ENCODE results near the gene LTBP4.

LTBP4 gene

DNA sequence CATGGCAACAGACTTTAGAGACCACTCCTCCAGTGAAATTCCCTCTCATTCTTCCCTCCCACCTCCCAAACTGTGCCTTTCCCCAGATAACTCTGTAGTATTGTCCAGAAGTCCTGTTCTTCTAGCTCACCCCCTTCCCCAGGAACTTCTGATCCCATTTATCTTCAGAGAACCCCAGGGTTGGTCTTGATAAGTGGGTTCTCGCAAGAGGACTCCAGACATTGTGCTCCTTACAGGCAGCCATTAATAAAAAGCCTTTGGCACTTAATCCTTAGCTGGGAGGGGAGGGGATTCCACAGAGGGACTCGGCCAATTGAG lies 1.9 kb downstream of the LTBP4 start:
- DNase-seq = peak; percentile 67
- peak overlapping the region; percentile 70 for H3K27ac ChIP-seq
- H3K9me3 ChIP-seq (ENCODE audit: severe bottlenecking) = no peaks in the 10 kb centered on the region
- TF ChIP-seq, protein P1, sequence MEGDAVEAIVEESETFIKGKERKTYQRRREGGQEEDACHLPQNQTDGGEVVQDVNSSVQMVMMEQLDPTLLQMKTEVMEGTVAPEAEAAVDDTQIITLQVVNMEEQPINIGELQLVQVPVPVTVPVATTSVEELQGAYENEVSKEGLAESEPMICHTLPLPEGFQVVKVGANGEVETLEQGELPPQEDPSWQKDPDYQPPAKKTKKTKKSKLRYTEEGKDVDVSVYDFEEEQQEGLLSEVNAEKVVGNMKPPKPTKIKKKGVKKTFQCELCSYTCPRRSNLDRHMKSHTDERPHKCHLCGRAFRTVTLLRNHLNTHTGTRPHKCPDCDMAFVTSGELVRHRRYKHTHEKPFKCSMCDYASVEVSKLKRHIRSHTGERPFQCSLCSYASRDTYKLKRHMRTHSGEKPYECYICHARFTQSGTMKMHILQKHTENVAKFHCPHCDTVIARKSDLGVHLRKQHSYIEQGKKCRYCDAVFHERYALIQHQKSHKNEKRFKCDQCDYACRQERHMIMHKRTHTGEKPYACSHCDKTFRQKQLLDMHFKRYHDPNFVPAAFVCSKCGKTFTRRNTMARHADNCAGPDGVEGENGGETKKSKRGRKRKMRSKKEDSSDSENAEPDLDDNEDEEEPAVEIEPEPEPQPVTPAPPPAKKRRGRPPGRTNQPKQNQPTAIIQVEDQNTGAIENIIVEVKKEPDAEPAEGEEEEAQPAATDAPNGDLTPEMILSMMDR (IDR thresholded peaks at IDR 0.05; ENCODE audit: low read depth, low read length) = no peak
- no peaks in the 10 kb centered on the region for H3K27me3 ChIP-seq (ENCODE audit: insufficient read depth, low read depth, severe bottlenecking)
- H3K4me3 ChIP-seq (ENCODE audit: low read depth, low read length) = peak overlapping the region; percentile 43
- H3K36me3 ChIP-seq = peaks cover 35% of the 10 kb centered on the region

GRCh38 chr19:40603389-40604170 lies 2.4 kb downstream of the LTBP4 start:
- Histone ChIP-seq H3K27ac (peak overlapping the region; percentile 67), H3K4me3 (ENCODE audit: low read depth, low read length) (peak overlapping the region; percentile 43), H3K9me3 (ENCODE audit: severe bottlenecking) (no peaks in the 10 kb centered on the region), H3K36me3 (peaks cover 41% of the 10 kb centered on the region), H3K27me3 (ENCODE audit: insufficient read depth, low read depth, severe bottlenecking) (no peaks in the 10 kb centered on the region)
- TF ChIP-seq, protein P1 (IDR thresholded peaks at IDR 0.05; ENCODE audit: low read depth, low read length) = no peak
- DNase-seq = peak; percentile 97

GRCh38 chr19:40604171-40604646 lies 3.0 kb downstream of the LTBP4 start:
- no peak overlapping the region for H3K4me3 ChIP-seq (ENCODE audit: low read depth, low read length)

DNA sequence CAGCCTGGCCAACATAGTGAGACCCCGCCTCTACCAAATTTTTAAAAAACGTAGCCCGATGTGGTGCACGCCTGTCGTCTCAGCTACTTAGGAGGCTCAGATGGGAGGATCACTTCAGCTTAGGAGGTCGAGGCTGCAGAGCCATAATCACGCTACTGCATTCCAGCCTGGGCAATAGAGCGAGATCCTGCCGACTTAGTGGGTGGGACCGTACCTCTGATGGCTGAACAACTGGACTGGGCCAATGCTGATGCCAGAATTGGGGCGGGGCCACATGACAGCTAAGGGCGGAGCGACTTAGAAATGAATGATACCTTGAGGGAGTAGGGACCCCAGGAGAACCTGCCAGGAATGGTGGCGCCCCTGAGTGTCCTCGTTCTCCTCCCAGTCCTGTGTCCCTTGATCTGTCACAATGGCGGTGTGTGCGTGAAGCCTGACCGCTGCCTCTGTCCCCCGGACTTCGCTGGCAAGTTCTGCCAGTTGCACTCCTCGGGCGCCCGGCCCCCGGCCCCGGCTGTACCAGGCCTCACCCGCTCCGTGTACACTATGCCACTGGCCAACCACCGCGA lies 3.6 kb downstream of the LTBP4 start:
- no peak overlapping the region for H3K4me3 ChIP-seq (ENCODE audit: low read depth, low read length)
- DNase-seq = no peak
- H3K9me3 ChIP-seq (ENCODE audit: severe bottlenecking) = no peaks in the 10 kb centered on the region
- peaks cover 34% of the 10 kb centered on the region for H3K36me3 ChIP-seq
- no peaks in the 10 kb centered on the region for H3K27me3 ChIP-seq (ENCODE audit: insufficient read depth, low read depth, severe bottlenecking)
- TF ChIP-seq, protein P1 (IDR thresholded peaks at IDR 0.05; ENCODE audit: low read depth, low read length) = no peak
- no peak overlapping the region for H3K27ac ChIP-seq

More at GRCh38 chr19:40604171-40604646, 3.0 kb downstream of the LTBP4 start:
- Histone ChIP-seq H3K36me3 (peaks cover 37% of the 10 kb centered on the region), H3K27ac (peak overlapping the region; percentile 67; the same call in 1 of the 2 replicates), H3K9me3 (ENCODE audit: severe bottlenecking) (no peaks in the 10 kb centered on the region), H3K27me3 (ENCODE audit: insufficient read depth, low read depth, severe bottlenecking) (no peaks in the 10 kb centered on the region)
- TF ChIP-seq, protein P1 (IDR thresholded peaks at IDR 0.05; ENCODE audit: low read depth, low read length) = no peak
- no peak for DNase-seq

GRCh38 chr19:40605216-40605971 lies 4.2 kb downstream of the LTBP4 start:
- H3K27ac ChIP-seq = no peak overlapping the region
- no peaks in the 10 kb centered on the region for H3K27me3 ChIP-seq (ENCODE audit: insufficient read depth, low read depth, severe bottlenecking)
- H3K9me3 ChIP-seq (ENCODE audit: severe bottlenecking) = no peaks in the 10 kb centered on the region
- no peak overlapping the region for H3K4me3 ChIP-seq (ENCODE audit: low read depth, low read length)
- no peak for DNase-seq
- TF ChIP-seq, protein P1 (IDR thresholded peaks at IDR 0.05; ENCODE audit: low read depth, low read length) = no peak
- peaks cover 29% of the 10 kb centered on the region for H3K36me3 ChIP-seq

Measured in WERI-Rb-1 (cell line).